ENCODE results near the gene VILL. TPM values are rescaled to one million over a fixed set of nuclear protein-coding genes. Genes with fewer than 3 reads are reported as not detected.

VILL gene
- total RNA-seq, 1 experiment from 2014 or later = 2.9 TPM

GRCh38 chr3:38000965-38001455 lies 10.4 kb downstream of the VILL start:
- DNase-seq (ENCODE audit: low spot score) = no peak
- Histone ChIP-seq H3K27me3 (replicated peaks; ENCODE audit: insufficient read depth, low read depth, low read length, poor library complexity) (no peaks in the 10 kb centered on the region), H3K27ac (ENCODE audit: low read depth, low read length, poor library complexity, severe bottlenecking) (no peak overlapping the region), H3K4me3 (ENCODE audit: low read depth, low read length, poor library complexity, severe bottlenecking) (no peak overlapping the region), H3K9me3 (ENCODE audit: low read depth, low read length, poor library complexity, severe bottlenecking) (no peaks in the 10 kb centered on the region), H3K4me1 (ENCODE audit: insufficient read depth, low read length, poor library complexity, severe bottlenecking) (peaks cover 5% of the 10 kb centered on the region), H3K36me3 (ENCODE audit: insufficient read depth, low read length, poor library complexity, severe bottlenecking) (no peaks in the 10 kb centered on the region)
- intact Hi-C loops (cut with micrococcal nuclease; ENCODE audit: unreplicated experiment) = no loop called here
- TF ChIP-seq CTCF (conservative IDR thresholded peaks at IDR 0.05; ENCODE audit: low read depth, low read length) (no peak), EZH2 (IDR thresholded peaks at IDR 0.05; ENCODE audit: borderline replicate concordance, low read depth, low read length, poor library complexity, severe bottlenecking) (no peak)
- CTCF ChIA-PET = no interaction called here
- POLR2A ChIA-PET (ENCODE audit: low non-redundant PET) = no interaction called here
- BruUV-seq (replicated peaks) = no TSS peak

- H3K9me3 ChIP-seq (ENCODE audit: low read depth, low read length, poor library complexity, severe bottlenecking) = no peaks in the 10 kb centered on the region
- no TSS peak for BruUV-seq (replicated peaks)
- H3K4me1 ChIP-seq (ENCODE audit: insufficient read depth, low read length, poor library complexity, severe bottlenecking) = peaks cover 5% of the 10 kb centered on the region
- no peaks in the 10 kb centered on the region for H3K36me3 ChIP-seq (ENCODE audit: insufficient read depth, low read length, poor library complexity, severe bottlenecking)
- DNase-seq (ENCODE audit: low spot score) = no peak
- H3K4me3 ChIP-seq (ENCODE audit: low read depth, low read length, poor library complexity, severe bottlenecking) = no peak overlapping the region
- POLR2A ChIA-PET (ENCODE audit: low non-redundant PET) = no interaction called here
- no peak overlapping the region for H3K27ac ChIP-seq (ENCODE audit: low read depth, low read length, poor library complexity, severe bottlenecking)
- intact Hi-C loops (cut with micrococcal nuclease; ENCODE audit: unreplicated experiment) = no loop called here
- TF ChIP-seq CTCF (conservative IDR thresholded peaks at IDR 0.05; ENCODE audit: low read depth, low read length) = no peak
- no peak for TF ChIP-seq EZH2 (IDR thresholded peaks at IDR 0.05; ENCODE audit: borderline replicate concordance, low read depth, low read length, poor library complexity, severe bottlenecking)
- CTCF ChIA-PET = no interaction called here
- no peaks in the 10 kb centered on the region for H3K27me3 ChIP-seq (replicated peaks; ENCODE audit: insufficient read depth, low read depth, low read length, poor library complexity)
Observed at GRCh38 chr3:38001456-38002081, 11.0 kb downstream of the VILL start.

- ChIA-PET CTCF (no interaction called here), POLR2A (ENCODE audit: low non-redundant PET) (no interaction called here)
- no peak for DNase-seq (ENCODE audit: low spot score)
- Histone ChIP-seq H3K27me3 (replicated peaks; ENCODE audit: insufficient read depth, low read depth, low read length, poor library complexity) (no peaks in the 10 kb centered on the region), H3K4me3 (ENCODE audit: low read depth, low read length, poor library complexity, severe bottlenecking) (no peak overlapping the region), H3K4me1 (ENCODE audit: insufficient read depth, low read length, poor library complexity, severe bottlenecking) (peaks cover 5% of the 10 kb centered on the region), H3K27ac (ENCODE audit: low read depth, low read length, poor library complexity, severe bottlenecking) (no peak overlapping the region), H3K36me3 (ENCODE audit: insufficient read depth, low read length, poor library complexity, severe bottlenecking) (no peaks in the 10 kb centered on the region), H3K9me3 (ENCODE audit: low read depth, low read length, poor library complexity, severe bottlenecking) (no peaks in the 10 kb centered on the region)
- BruUV-seq (replicated peaks) = no TSS peak
- intact Hi-C loops (cut with micrococcal nuclease; ENCODE audit: unreplicated experiment) = no loop called here
- TF ChIP-seq CTCF (conservative IDR thresholded peaks at IDR 0.05; ENCODE audit: low read depth, low read length) (no peak), EZH2 (IDR thresholded peaks at IDR 0.05; ENCODE audit: borderline replicate concordance, low read depth, low read length, poor library complexity, severe bottlenecking) (no peak)
Observed at GRCh38 chr3:38002291-38002876, 11.8 kb downstream of the VILL start.
